KBM-7 (cell line): Measurements from ENCODE around the gene OSBPL7.
"Not testable (repeated sequence)": the region's sequence is repeated elsewhere in the genome, so short reads cannot be mapped to it uniquely, and the experiment has no call there.

Experiments
- DNase-seq: peaks from one replicate; pipeline ENCODE4 v3.0.0-alpha.2; 2015
- in situ Hi-C: fragments of 300-500 bp; cut with MboI; formaldehyde crosslinking; loops from 2 replicates; pipeline ENCODE4 v1.14.3; 2020; ENCODE audit warnings: low sequenced_read_pairs, low pct_unique_long_range_greater_than_20kb, mixed read lengths

OSBPL7 gene

GRCh38 chr17:47792979-47793378, 28.6 kb downstream of the OSBPL7 start:
- no peak for DNase-seq

GRCh38 chr17:47792457-47792856, 29.1 kb downstream of the OSBPL7 start:
- in situ Hi-C loops, result no loop called here
- no peak for DNase-seq

More at GRCh38 chr17:47792979-47793378, 28.6 kb downstream of the OSBPL7 start:
- in situ Hi-C loops, result no loop called here

DNA sequence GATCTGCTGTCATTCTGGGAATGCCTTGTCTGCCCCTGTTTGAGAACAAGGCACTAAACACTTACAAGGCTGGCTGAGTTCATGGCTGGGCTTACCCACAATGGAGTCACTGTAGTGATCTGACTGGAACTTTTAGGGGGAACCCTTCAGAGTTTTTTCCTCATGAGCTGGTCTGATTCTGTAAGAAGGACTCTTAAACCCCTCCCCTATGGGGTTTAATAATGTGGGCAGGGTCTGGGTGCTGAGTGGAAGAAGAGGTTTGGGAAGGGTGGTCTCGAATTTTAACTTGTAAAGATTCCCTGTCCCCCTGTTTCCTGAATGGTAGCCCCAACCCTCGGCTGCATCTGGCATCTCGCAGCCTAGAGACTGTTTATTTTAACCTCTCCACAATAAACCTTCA, 30.6 kb downstream of the OSBPL7 start:
- DNase-seq, result no peak
- in situ Hi-C loops, result no loop called here

GRCh38 chr17:47789611-47790561, 31.7 kb downstream of the OSBPL7 start:
- DNase-seq, result peak; percentile 53
- in situ Hi-C loops, result no loop called here

DNA sequence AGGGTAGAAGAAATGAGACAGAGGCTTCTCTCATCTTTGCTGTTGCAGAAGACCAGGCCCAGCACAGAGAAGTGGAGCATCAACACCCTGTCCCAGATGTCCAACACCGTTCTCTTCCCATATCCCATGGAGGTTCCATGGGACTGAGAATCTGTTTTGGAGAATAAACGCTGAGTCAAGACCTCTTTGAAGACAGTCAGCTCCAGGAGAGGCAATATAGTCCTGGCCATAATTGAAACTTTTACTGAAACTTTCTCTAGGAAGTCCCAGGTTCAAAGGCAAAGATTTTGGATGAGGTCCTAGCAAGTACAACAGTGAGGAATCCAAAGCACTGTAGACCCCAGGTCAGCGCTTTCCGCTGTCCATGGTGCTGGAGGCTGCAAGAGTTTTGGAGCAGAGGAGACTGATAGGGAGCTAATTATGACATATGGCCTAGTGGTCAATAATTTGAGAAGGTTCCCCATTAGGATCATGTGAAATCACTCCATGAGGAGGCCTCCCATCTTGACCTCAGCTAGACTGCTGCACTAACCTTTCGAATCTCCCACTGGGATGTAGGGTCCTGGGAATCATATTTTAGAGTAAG, 36.0 kb downstream of the OSBPL7 start:
- in situ Hi-C loops, result no loop called here
- peak; percentile 34 for DNase-seq

- in situ Hi-C loops, result no loop called here
Observed at GRCh38 chr17:47781397-47781796, 40.2 kb downstream of the OSBPL7 start.

DNA sequence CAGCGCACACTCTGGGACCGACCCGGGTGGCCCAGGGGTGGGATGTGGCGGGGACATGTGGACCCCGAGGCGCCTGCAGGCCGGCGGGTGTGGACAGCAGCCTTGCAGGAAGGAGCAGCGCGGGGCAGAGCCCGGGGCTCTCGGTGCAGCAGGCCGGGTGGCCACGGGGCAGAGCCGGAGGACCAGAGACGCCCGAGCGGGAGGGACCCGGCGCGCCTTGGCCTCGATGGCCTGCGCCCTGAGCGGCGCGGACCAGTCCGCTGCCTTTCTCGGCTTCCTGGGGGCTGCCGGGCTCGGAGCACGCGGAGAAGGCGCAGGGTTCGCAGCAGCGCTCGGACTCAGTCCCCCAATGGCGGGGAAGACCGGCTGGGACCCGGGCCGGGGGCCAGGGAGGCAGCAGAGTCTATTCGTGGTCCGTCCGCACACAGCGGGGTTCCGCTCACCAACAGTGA, 43.4 kb downstream of the OSBPL7 start:
- in situ Hi-C loops, result no loop called here

More at GRCh38 chr17:47781397-47781796, 40.2 kb downstream of the OSBPL7 start:
- no peak for DNase-seq

DNA sequence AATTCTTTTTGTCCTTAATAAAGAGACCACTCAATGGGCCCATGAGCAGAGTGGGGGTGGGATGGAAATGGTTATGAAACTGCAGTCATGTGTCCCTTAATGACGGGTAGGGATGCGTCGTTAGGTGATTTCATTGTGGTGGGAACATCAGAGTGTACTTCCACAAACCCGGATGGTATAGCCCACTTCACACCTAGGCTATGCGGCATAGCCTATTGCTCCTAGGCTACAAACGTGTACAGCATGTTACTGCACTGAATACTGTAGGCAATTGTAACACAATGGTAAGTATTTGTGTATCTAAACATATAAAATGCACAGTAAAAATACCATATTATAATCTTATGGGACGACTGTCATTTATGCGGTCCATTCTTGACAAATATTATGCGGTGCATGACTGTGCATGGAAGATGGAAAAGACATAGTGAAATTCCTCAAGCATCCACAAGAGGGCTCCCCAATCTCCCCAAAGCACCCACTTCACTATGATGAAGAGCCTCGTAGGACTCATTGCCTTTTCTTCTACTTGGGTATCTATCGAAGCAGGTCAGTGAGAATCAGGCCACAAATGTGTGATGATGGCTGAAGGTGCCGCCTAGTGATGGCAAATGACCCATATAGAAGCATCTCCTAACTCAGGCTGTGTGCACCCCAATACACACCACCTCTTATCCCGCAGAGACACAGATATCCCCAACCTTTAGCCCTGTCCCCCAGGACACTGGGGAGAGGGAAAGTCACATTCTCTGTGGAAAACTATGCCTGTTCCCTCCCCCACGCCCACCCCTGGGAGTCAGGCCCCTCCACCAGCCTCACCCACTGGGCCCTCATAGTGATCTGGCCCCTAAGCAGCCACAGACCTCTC, 45.0 kb downstream of the OSBPL7 start:
- in situ Hi-C loops, result no loop called here

More for the DNA sequence above, 43.4 kb downstream of the OSBPL7 start:
- no peak for DNase-seq

DNA sequence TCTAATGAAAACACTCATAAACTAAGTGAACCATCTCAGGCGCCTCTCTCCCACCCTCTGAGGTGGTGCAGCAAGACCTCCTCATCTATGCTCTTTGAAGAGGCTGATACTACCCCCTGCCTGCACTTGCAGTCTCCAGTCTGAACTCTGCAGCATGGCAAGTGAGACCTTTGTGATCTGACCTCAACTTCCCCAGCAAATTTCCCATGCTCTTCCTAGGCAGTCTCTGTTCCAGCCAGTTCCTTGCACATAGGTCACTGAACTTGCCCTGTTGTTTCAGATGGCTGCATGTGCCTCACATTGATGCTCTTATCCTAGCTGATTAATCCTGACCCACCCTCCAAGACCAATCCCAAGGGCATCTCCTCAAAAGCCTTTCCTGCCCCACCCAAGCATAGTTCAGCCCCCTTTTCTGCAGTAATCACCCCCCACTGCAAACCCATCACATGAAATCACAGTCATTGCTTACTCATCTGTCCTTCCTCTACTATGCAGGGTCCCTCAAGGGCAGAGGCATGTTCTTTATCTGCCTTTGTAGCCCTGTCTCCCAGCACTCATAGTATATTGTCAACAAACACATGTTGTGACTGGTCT, 46.5 kb downstream of the OSBPL7 start:
- in situ Hi-C loops, result no loop called here
- DNase-seq, result no peak

More for the DNA sequence above, 45.0 kb downstream of the OSBPL7 start:
- DNase-seq, result peak; percentile 79

GRCh38 chr17:47774331-47774730, 47.3 kb downstream of the OSBPL7 start:
- no peak for DNase-seq
- in situ Hi-C loops, result no loop called here

DNA sequence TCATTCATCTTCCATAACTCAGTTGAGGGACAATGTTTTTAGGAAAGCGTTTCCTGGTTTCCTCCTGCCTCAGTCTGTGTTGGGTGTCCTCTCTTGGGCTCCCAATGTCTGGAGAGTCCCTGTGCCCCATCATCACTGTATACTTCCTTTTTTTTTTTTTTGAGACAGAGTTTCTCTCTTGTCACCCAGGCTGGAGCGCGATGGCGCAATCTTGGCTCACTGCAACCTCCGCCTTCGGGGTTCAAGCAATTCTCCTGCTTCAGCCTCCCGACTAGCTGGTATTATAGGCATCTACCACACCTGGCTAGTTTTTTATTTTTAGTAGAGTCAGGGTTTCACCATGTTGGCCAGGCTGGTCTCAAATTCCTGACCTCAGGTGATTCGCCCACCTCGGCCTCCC, 47.9 kb downstream of the OSBPL7 start:
- DNase-seq, in situ Hi-C loops: not testable (repeated sequence)

- in situ Hi-C loops, result no loop called here
- DNase-seq, result no peak
Observed at GRCh38 chr17:47763913-47764582, 57.5 kb downstream of the OSBPL7 start.

GRCh38 chr17:47762728-47763127, 58.9 kb downstream of the OSBPL7 start:
- in situ Hi-C loops, result no loop called here
- DNase-seq, result no peak

GRCh38 chr17:47760409-47761140, 61.0 kb downstream of the OSBPL7 start:
- no peak for DNase-seq
- in situ Hi-C loops, result no loop called here

DNA sequence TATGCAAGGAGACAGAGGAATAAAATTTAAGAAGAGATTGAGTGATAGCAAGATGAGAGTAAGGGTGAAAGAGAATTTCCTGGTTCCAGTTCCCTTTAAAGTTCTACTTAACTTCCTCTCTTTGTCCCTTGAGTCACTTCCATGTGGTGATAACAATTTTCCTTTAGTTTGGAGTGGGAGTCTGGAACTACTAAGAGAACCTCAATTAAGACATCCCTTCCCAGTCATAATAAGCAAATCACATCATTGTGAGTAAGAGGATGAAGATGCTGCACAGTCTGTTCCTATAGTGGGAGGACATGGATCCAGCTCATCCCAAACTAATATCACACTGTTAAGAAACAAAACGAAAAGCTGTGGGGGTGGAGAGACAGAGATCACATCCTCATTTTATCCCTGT, 64.2 kb downstream of the OSBPL7 start:
- in situ Hi-C loops, result no loop called here
- no peak for DNase-seq
